Muscle of arm (tissue), 12 donors: ENCODE results near the gene MICAL1. TPM values are rescaled to one million over a fixed set of nuclear protein-coding genes. Genes with fewer than 3 reads are reported as not detected.
A peak's percentile ranks its signal among the peaks of the same experiment; 100 is the strongest.
"Not testable (repeated sequence)": the region's sequence is repeated elsewhere in the genome, so short reads cannot be mapped to it uniquely, and the experiment has no call there.

ENCODE experiments used
- DNase-seq: peaks from one replicate; pipeline ENCODE4 v3.0.0-alpha.2; 2013
- polyA plus RNA-seq, 12 donors: library from polyadenylated mRNA; unstranded; fragments of 120-200 nt; gene quantifications; one replicate each; pipeline ENCODE4 v1.2.1, GENCODE V29; 2013; ENCODE audit not compliant: insufficient read length in 12 of 12

The MICAL1 gene
- polyA plus RNA-seq, 12 donors, result 38.4 to 86.5 (median 53.5) TPM; not detected in 1

- DNase-seq, result no peak
Measured at GRCh38 chr6:109477725-109478124, 22.2 kb upstream of the MICAL1 start.

- DNase-seq, result no peak
Measured at GRCh38 chr6:109477184-109477583, 21.6 kb upstream of the MICAL1 start.

GRCh38 chr6:109475625-109476024 is 20.1 kb upstream of the MICAL1 start:
- DNase-seq, result no peak

- DNase-seq, result no peak
Measured at GRCh38 chr6:109474995-109475394, 19.4 kb upstream of the MICAL1 start.

GRCh38 chr6:109473120-109473519 is 17.5 kb upstream of the MICAL1 start:
- DNase-seq, result no peak

GRCh38 chr6:109472132-109472995 is 16.8 kb upstream of the MICAL1 start:
- no peak for DNase-seq

- no peak for DNase-seq
Measured at GRCh38 chr6:109471105-109471810, 15.7 kb upstream of the MICAL1 start.

- DNase-seq, result no peak
Measured at GRCh38 chr6:109469591-109470189, 14.1 kb upstream of the MICAL1 start.

DNA sequence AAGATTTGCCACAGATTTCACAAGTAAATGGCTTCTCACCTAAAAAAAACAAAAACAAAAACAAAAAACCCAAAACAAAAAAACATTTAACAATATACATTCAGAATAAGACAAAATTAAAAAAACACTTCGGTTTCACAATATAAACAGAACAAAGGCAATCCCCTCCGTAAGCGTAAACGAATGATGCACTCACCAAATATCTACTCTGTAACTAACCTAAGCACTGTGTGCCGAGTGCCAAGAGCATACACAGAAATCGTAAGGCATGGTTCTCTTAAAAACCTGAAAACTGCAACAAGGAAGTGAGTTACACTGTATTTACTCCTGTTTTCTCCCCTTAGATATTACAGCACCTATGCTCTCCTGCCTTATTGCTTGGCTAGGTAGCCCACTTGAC is 12.1 kb upstream of the MICAL1 start:
- DNase-seq, result no peak

GRCh38 chr6:109466212-109466923 is 10.8 kb upstream of the MICAL1 start:
- no peak for DNase-seq

- DNase-seq, result no peak
Measured at GRCh38 chr6:109465772-109466171, 10.2 kb upstream of the MICAL1 start.

- DNase-seq, result no peak
Measured at GRCh38 chr6:109461733-109462526, 6.4 kb upstream of the MICAL1 start.

DNA sequence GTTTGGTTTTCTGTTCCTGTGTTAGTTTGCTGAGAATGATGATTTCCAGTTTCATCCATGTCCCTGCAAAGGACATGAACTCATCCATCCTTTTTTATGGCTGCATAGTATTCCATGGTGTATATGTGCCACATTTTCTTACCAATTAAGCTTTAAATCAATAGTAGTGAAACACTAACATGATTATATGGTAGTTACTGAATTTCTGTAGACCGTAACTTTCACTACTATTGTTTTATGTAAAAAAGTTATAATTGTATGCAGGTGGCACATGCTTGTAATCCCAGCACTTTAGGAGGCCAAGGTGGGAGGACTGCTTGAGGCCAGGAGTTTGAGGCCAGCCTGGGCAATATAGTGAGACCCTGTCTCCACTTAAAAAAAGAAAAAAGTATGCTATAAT is 5.6 kb upstream of the MICAL1 start:
- not testable (repeated sequence) for DNase-seq

GRCh38 chr6:109460161-109460829 is 4.7 kb upstream of the MICAL1 start:
- no peak for DNase-seq

GRCh38 chr6:109458774-109459531 is 3.4 kb upstream of the MICAL1 start:
- DNase-seq, result no peak

- DNase-seq, result no peak
Measured at GRCh38 chr6:109457562-109457996, 2.0 kb upstream of the MICAL1 start.

DNA sequence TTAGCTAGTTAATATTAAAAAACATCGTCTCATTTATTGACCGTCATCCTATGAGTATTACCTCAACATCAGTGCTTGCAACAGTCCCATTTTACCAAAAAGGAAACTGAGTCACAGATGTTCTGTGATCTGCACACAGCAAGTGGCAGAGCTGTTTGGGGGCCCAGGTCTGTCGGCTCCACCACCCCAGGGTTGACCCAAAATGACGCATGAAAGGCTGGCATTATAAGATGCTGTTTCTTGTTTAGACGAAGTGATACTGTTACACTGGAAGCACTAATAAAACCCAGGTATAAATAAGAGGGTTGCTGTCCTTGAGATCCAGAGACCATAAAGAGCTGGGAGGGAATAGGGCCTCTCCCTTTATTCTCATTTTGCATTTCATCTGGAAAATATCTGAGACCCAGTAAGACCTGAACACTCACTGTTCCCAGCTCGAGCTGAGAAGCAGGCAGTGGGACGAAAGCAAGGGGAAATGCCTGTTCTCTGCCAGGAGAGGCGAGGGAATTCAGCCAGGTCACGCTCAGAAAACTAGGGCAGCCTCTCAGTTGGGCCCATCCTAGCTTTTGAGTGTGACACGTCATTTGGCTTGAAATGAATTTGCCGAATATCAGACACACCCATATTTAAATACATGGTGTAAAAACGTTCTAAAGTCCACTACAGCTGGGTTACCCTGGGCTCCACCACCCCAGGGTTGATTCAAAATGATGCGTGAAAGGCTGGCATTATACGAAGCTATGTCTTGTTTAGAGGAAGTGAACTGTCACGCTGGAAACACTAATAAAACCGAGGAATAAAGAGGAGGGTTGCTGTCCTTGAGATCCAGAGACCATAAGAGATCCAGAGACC is 1.4 kb upstream of the MICAL1 start:
- DNase-seq, result peak; percentile 57

DNA sequence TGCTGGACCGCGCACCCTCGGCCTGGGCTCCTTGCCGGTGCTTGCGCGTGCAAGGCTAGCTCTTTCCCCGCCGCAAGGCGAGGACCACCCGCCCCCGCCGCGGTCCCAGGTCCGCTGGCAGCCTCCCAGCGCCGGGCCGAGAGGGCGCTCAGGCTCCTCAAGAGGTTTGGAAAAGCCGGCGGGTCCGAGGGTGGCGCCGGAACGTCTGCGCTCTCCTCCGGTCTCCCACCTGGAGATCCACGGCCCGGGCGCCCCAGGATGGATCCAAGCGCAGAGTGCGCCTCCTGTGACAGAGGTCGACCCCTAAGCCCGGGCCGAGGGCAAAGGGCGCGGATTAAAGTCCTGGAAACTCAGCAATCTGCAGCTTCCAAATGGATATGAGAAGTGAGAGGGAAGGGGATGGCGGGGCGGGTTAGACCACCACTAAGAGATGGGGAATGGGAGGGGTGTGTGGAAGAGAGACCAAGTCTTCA is 575 bp upstream of the MICAL1 start:
- no peak for DNase-seq
